ENCODE data around the gene PDF. TPM values are rescaled to one million over a fixed set of nuclear protein-coding genes. Genes with fewer than 3 reads are reported as not detected.

PDF gene
- total RNA-seq, 2 experiments from 2014 or later = 31.5 to 32.3 TPM

DNA sequence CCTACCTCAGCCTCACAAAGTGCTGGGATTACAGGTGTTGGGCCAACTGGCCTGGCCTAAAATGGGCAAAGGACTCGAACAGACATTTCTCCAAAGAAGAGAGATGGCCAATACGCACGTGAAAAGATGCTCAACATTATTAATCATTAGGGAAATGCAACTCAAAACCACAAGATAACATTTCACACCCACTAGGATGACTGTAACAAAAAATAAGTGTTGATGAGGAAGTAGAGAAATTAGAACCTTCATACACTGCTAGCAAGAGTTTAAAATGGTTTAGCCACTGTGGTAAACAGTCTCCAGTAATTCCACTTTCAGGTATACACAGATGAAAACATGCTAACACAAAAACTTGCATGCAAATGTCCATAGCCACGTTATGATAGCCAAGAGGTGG lies 15.5 kb upstream of the PDF start:
- POLR2A ChIA-PET = interaction anchor here (0.6 kb wide), 1 partner anchor 1386 kb away, joined by 3 read pairs; no protein-coding TSS in a partner anchor

DNA sequence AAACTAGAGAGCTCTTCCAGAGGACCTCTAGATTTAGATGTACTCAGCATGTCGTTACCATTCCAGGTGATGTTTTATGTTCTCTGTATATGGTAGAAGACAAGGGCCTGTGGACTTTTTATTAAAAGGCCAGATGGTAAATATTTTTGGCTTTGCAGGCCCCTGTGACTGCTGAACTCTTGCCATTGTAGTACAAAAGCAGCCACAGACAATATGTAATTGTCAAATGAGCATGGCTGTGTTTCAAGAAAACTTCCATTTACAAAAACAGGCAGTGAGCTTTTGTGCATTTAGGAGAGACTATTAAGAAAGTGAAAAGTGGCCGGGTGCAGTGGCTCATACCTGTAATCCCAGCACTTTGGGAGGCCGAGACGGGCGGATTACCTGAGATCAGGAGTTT lies 13.8 kb upstream of the PDF start:
- POLR2A ChIA-PET = interaction anchor here (0.7 kb wide), 1 partner anchor 190 kb away, joined by 6 read pairs; no protein-coding TSS in a partner anchor

More for the DNA sequence above, 15.5 kb upstream of the PDF start:
- CTCF ChIA-PET = interaction anchor here (0.6 kb wide), 1 partner anchor 177 kb away, joined by 3 read pairs; no protein-coding TSS in a partner anchor

GRCh38 chr16:69340095-69340644 lies 9.8 kb upstream of the PDF start:
- CTCF ChIA-PET = interaction anchor here (1.1 kb wide), 1 partner anchor 224 kb away, joined by 3 read pairs; no protein-coding TSS in a partner anchor
- POLR2A ChIA-PET = interaction anchor here (0.5 to 1.3 kb wide), 5 partner anchors 10 to 129 kb away, joined by 3 to 9 read pairs (median 4); partner anchors contain the start of gene PDF

More for the DNA sequence above, 13.8 kb upstream of the PDF start:
- CTCF ChIA-PET = no interaction called here

GRCh38 chr16:69339289-69340094 lies 9.1 kb upstream of the PDF start, which contains the start of the genes COG8 and NIP7:
COG8 (minus strand) TSS chr16:69339564; CDS start chr16:69339552, 12 bp downstream.
NIP7 (plus strand) TSS chr16:69339772; CDS start chr16:69339830, 58 bp downstream.
- CTCF ChIA-PET = interaction anchor here (0.6 to 1.2 kb wide), 4 partner anchors 11 to 225 kb away, joined by 3 to 4 read pairs (median 3); partner anchors contain the start of gene TMED6
- POLR2A ChIA-PET = interaction anchor here (0.5 to 1.6 kb wide), 8 partner anchors 9 to 128 kb away, joined by 3 to 5 read pairs (median 4); partner anchors contain the start of gene PDF

DNA sequence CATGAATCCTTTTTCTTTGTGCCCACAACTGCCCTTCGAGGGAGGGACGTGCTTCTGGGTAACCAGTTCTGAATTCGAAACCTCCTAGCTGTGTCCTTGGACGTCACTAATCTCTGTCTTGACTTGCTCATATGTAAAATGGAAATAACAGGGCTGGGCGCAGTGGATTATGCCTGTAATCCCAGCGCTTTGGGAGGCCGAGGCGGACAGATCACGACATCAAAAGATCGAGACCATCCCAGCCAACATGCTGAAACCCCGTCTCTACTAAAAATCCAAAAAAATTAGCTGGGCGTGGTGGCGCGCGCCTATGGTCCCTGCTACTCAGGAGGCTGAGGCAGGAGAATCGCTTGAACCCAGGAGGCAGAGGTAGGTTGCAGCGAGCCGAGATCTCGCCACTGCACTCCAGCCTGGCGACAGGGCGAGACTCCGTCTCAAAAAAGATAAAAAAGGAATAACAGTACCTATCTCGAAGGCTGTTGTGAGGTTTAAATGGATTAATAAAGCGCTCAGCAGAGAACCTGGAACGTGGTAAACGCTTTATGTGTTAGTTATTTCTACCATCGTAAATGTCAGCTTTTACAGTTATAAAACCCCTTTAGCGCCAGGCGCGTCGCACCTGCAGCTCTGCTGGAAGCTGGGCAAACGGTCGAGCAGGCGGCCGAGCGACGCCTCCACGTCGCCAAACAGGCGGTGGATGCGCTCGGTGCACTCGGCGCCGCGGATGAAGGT lies 8.3 kb upstream of the PDF start:
- ChIA-PET CTCF (interaction anchor here (0.6 to 1.2 kb wide), 3 partner anchors 10 to 65 kb away, joined by 3 to 4 read pairs (median 3); partner anchors contain the start of gene TMED6), POLR2A (interaction anchor here (0.6 to 1.6 kb wide), 4 partner anchors 8 to 14 kb away, joined by 3 to 4 read pairs (median 4); partner anchors contain the start of gene PDF)

DNA sequence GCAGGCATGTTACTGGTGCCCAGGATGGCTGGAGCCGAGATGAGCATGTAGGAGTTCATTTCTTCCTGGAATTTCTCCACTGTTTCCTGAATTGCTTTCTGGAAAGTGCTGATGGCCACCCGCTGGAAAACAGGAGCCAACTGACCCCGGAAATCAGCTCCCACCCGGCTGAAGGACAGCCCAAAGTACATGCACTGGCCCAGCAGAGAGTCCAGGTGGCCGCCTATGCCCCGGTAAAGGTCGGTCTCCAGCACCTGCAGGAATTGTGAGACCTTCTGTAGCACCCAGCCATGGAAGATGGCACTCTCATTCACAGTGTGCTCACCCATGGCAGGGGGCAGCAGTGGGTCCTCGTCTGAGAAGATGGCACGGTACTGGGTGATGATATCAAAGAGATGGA lies 4.3 kb upstream of the PDF start:
- ChIA-PET CTCF (no interaction called here), POLR2A (no interaction called here)

GRCh38 chr16:69329369-69330285 lies 761 bp downstream of the PDF start:
- ChIA-PET POLR2A (interaction anchor here (0.8 to 1.7 kb wide), 5 partner anchors 9 to 12 kb away, joined by 3 to 4 read pairs (median 4); no protein-coding TSS in a partner anchor), CTCF (interaction anchor here (0.6 to 1.9 kb wide), 6 partner anchors 9 to 68 kb away, joined by 3 to 7 read pairs (median 3); partner anchors contain the start of genes TERF2 and VPS4A)

DNA sequence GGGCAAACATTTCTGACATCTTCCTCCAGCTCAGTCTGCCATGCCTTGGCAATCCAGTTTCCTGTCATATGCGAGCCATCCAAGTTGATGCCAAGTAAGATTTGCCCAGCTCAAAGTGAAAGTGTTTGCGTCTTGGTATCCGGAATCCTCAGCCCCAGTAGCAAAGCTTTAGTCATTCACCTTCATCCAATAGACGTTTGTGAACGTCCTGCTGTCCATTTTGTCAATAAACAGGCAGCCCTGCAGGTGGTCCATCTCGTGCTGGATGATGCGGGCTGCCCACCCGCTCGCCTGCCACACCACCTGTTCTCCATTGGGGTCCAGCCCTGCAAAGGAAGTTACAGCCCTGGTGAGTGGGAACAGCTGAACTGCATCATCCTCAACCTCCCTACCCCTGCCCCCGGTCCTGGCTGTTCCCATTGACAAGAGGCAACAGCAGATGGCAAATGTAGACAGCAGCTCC lies 1.5 kb downstream of the PDF start:
- CTCF ChIA-PET = interaction anchor here (0.6 to 1.9 kb wide), 4 partner anchors 10 to 57 kb away, joined by 3 to 7 read pairs (median 4); partner anchors contain the start of genes TERF2 and VPS4A
- POLR2A ChIA-PET = interaction anchor here (0.6 to 1.6 kb wide), 3 partner anchors 10 to 222 kb away, joined by 3 to 4 read pairs (median 4); no protein-coding TSS in a partner anchor

DNA sequence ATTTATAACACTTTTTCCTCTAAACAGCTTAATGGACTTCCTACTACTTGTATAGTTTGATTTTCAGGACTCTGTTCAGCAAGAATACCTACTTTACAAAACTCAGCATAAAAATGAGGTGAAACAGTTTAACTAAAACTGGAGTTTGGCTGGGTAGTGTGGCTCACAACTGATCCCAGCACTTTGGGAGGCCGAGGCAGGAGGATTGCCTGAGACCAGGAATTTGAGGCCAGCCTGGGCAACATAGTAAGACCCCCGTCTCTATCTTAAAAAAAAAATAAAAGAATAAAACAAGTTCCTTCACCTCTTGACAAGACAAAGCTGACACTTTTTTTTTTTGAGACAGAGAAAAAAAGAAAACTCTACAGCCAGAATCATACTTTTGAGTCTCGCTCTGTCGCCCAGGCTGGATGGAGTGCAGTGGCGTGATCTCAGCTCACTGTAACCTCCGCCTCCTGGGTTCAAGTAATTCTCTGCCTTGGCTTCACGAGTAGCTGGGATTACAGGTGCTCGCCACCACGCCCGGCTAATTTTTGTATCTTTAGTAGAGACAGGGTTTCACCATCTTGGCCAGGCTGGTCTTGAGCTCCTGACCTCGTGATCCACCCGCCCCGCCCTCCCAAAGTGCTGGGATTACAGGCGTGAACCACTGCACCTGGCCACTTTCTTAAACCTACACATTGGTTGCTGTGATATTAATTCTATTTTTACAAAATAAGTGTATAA lies 2.6 kb downstream of the PDF start:
- ChIA-PET CTCF (interaction anchor here (1.9 kb wide), 1 partner anchor 15 kb away, joined by 7 read pairs; the partner anchor contains the start of gene VPS4A), POLR2A (interaction anchor here (0.5 to 1.7 kb wide), 2 partner anchors 11 to 150 kb away, joined by 4 to 5 read pairs; partner anchors contain the start of genes COG8 and NIP7)

GRCh38 chr16:69326172-69326873 lies 4.1 kb downstream of the PDF start:
- ChIA-PET POLR2A (interaction anchor here (0.8 to 1.7 kb wide), 2 partner anchors 11 to 12 kb away, joined by 4 to 17 read pairs; partner anchors contain the start of genes COG8 and NIP7), CTCF (interaction anchor here (0.7 kb wide), 2 partner anchors 117 to 875 kb away, joined by 3 to 6 read pairs; no protein-coding TSS in a partner anchor)

DNA sequence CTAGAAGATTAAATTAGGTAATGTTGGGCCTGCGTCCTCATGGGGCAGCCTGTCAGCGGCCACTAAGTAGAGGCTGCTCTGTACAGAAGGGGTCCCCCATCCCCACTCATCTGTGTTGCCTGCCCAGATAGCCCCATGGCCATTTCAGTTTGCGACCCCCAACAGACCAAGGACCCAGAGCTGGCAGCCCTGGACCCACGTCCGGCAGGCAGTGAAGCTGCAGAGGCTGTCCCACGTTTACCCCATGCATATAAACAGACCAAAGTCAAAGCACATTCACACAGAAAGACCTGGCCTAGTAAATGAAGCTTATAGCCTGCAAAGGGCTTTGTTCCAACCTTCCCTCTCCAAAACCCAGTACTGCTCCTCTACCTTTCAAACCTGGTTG lies 4.6 kb downstream of the PDF start:
- CTCF ChIA-PET = no interaction called here
- POLR2A ChIA-PET = interaction anchor here (0.7 to 1.7 kb wide), 2 partner anchors 13 to 60 kb away, joined by 4 to 5 read pairs; partner anchors contain the start of genes COG8, NIP7 and TERF2

GRCh38 chr16:69324585-69325253 lies 5.7 kb downstream of the PDF start:
- CTCF ChIA-PET = no interaction called here
- POLR2A ChIA-PET = interaction anchor here (0.7 to 0.8 kb wide), 2 partner anchors 22 to 61 kb away, joined by 3 to 5 read pairs; partner anchors contain the start of gene TERF2

DNA sequence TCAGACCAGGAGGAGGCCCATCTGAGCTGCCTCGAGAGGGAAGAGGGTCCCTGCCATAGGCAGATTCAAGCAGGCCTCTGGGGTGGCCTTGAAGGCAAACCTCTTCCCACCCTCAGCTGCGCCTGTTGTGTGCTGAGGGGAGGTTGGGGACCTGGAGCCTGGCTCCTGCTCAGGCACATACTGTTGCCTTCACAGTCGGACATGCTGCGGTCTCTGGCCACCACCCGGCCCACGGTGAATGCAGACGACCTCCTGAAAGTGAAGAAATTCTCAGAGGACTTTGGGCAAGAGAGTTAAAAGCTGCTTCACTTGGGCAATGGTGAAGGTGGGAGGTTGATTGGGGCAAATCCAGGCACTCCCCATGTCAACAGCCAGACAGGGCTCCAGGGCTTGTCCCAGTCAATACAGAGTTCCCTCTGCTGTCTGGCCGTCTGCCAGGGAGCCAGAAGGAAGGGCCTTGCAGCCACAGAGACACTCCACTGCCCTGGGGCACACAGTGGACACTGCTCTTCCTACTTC lies 6.3 kb downstream of the PDF start:
- POLR2A ChIA-PET = interaction anchor here (0.7 to 0.8 kb wide), 2 partner anchors 23 to 192 kb away, joined by 3 to 5 read pairs; partner anchors contain the start of genes CHTF8 and UTP4
- CTCF ChIA-PET = no interaction called here

GRCh38 chr16:69323415-69323814 lies 7.0 kb downstream of the PDF start:
- POLR2A ChIA-PET = interaction anchor here (0.6 to 0.8 kb wide), 2 partner anchors 24 to 176 kb away, joined by 3 read pairs; no protein-coding TSS in a partner anchor

GRCh38 chr16:69322343-69322742 lies 8.0 kb downstream of the PDF start:
- ChIA-PET POLR2A (no interaction called here), CTCF (no interaction called here)

More at GRCh38 chr16:69323415-69323814, 7.0 kb downstream of the PDF start:
- CTCF ChIA-PET = no interaction called here
